Activated CD4-positive, alpha-beta T cell treated with anti-CD3 and anti-CD28 coated beads for 4 hours (primary cell): ENCODE measurements around the gene VCY.
"Not testable (repeated sequence)": the region's sequence is repeated elsewhere in the genome, so short reads cannot be mapped to it uniquely, and the experiment has no call there.

Experiments used
- DNase-seq, 2 donors: peaks; one replicate each; pipeline ENCODE4 v3.0.0-alpha.2; 2020

The VCY gene

DNA sequence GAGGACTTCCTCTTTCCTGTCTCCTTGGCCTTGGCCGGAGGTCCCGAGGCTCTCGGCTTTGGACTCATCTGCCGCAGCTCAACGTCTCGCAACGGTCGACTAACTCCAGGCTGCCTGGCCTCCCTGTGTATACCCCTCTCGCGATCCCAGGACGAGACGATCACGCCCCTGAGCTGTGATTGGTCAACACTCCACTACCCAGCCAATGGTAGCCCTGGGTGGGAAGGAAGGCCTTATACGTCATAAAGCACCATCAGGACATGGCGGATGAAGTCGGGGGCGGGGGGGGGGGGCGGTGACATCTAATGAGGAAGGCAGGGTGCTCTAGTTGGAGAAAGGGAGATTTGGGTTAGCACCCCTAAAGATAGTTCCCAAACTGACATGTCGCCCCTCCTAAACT, at the start of gene VCY:
Gene VCY (minus strand): TSS at position 101 of the 400 bp plus-strand sequence. CDS start 33 bp downstream, at position 68.
- not testable (repeated sequence) for DNase-seq

DNA sequence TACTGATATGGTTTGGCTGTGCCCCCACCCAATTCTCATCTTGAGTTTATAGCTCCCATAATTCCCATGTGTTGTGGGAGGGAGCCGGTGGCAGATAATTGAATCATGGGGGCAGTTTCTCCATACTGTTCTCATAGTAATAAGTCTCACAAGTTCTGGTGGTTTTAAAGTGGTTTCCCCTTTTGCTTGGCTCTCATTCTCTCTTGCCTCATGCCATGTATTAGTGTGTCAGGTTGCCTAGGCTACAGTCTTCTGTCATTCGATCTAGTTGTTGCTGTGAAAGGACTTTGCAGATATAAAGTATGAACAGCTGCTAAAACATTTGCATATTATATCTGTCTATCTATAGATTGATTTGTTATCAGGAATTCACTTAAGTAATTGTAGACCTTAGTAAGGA, 44.1 kb upstream of the VCY start:
- DNase-seq, result not testable (repeated sequence)

DNA sequence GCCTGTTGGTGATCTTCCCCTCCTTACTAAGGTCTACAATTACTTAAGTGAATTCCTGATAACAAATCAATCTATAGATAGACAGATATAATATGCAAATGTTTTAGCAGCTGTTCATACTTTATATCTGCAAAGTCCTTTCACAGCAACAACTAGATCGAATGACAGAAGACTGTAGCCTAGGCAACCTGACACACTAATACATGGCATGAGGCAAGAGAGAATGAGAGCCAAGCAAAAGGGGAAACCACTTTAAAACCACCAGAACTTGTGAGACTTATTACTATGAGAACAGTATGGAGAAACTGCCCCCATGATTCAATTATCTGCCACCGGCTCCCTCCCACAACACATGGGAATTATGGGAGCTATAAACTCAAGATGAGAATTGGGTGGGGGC, 25.6 kb upstream of the VCY start:
- DNase-seq, result not testable (repeated sequence)

DNA sequence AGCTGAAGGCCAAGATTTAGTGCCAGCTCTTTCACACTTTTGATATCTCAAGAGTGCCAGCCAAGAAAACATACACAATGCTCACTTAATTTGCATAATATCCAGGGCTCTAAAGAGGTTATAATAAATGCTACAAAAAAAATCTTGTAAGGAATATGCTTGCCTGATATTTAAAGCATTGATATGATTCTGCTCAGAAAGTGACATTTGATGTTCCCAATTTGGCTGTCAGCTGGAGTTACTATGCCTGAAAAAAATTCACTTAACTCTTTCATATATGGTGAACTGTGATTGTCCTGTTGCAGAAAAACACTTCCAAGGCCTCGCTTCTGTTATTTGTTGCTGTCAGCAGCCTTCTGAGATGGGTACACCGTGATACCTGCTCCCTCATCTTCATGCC, 43.9 kb downstream of the VCY start:
- not testable (repeated sequence) for DNase-seq
